Measurements from ENCODE around the gene ABHD5. TPM values are rescaled to one million over a fixed set of nuclear protein-coding genes. Genes with fewer than 3 reads are reported as not detected.

ABHD5 gene
- total and polyA plus RNA-seq, 12 donors, result 6.1 to 43.4 (median 21.9) TPM

DNA sequence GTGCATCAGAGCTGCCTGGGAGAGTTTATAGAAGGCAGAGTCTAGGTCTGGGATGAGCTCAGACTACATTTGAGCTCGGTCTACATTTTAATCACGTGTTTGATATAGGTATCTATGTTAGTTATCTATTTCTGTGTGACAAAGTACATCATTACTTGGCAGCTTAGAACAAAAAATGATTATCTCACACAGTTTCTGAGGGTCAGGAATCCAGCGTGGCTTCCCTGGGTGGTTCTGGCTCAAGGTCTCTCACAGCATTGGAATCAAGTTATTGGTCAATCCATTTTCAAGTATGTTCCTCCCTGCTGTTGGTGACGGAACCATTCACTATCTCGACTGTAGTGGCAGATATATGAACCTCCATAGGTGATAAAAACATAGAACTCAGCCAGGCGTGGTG, 71.7 kb downstream of the ABHD5 start:
- H3K27me3 ChIP-seq, result no peaks in the 10 kb centered on the region
- DNase-seq, result peak in 1 of 7 donors; percentile 8
- no peaks in the 10 kb centered on the region for H3K9me3 ChIP-seq (replicated peaks in 1 of 3)
- 65 to 74% (median 72%) methylated on average over 6 of the region's 6 CpGs for WGBS, 4 donors
- H3K27ac ChIP-seq, result no peak overlapping the region
- no peaks in the 10 kb centered on the region for H3K36me3 ChIP-seq (replicated peaks in 1 of 2)
- H3K4me1 ChIP-seq (replicated peaks in 1 of 2), result peaks cover 0 to 6% of the 10 kb centered on the region in 2 donors
- H3K4me3 ChIP-seq, result no peak overlapping the region
- TF ChIP-seq, protein P1, sequence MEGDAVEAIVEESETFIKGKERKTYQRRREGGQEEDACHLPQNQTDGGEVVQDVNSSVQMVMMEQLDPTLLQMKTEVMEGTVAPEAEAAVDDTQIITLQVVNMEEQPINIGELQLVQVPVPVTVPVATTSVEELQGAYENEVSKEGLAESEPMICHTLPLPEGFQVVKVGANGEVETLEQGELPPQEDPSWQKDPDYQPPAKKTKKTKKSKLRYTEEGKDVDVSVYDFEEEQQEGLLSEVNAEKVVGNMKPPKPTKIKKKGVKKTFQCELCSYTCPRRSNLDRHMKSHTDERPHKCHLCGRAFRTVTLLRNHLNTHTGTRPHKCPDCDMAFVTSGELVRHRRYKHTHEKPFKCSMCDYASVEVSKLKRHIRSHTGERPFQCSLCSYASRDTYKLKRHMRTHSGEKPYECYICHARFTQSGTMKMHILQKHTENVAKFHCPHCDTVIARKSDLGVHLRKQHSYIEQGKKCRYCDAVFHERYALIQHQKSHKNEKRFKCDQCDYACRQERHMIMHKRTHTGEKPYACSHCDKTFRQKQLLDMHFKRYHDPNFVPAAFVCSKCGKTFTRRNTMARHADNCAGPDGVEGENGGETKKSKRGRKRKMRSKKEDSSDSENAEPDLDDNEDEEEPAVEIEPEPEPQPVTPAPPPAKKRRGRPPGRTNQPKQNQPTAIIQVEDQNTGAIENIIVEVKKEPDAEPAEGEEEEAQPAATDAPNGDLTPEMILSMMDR (IDR thresholded peaks at IDR 0.05), result no peak
- TF ChIP-seq POLR2A (IDR thresholded peaks at IDR 0.05), result no peak
- intact Hi-C loops (cut with DNase I), result loop anchor here in 1 of 2 donors (10.0 kb wide), 1 partner anchor 432 kb away; no protein-coding TSS in a partner anchor

DNA sequence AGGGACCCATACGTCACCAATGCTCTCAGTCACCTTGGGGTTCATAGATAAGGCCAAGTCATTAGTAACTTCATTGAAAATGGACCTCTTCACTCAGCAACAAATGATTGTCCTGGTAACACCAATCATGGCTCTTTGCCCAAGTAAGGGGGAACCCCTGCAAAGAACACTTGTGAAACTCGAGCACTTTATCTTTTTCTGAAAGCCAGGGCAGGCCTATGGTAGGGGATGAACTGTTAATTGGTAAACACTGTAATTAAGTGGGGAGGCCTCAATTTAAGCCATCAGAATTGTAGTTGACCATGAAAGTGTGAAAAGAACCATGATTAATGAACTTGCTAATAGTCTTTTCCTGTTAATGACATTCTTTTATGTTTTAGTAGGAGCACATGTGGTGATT, 73.3 kb downstream of the ABHD5 start:
- TF ChIP-seq, protein P1 (IDR thresholded peaks at IDR 0.05), result no peak
- TF ChIP-seq POLR2A (IDR thresholded peaks at IDR 0.05), result no peak
- WGBS, 4 donors, result 79 to 97% (median 90%) methylated on average over 2 of the region's 2 CpGs
- H3K36me3 ChIP-seq (replicated peaks in 1 of 2), result no peaks in the 10 kb centered on the region
- H3K27ac ChIP-seq, result no peak overlapping the region
- peaks cover 3 to 12% of the 10 kb centered on the region in 2 donors for H3K4me1 ChIP-seq (replicated peaks in 1 of 2)
- H3K4me3 ChIP-seq, result no peak overlapping the region
- intact Hi-C loops (cut with DNase I), result loop anchor here in 1 of 2 donors (10.0 kb wide), 1 partner anchor 431 kb away; no protein-coding TSS in a partner anchor
- no peaks in the 10 kb centered on the region for H3K27me3 ChIP-seq
- DNase-seq, result no peak
- H3K9me3 ChIP-seq (replicated peaks in 1 of 3), result no peaks in the 10 kb centered on the region

DNA sequence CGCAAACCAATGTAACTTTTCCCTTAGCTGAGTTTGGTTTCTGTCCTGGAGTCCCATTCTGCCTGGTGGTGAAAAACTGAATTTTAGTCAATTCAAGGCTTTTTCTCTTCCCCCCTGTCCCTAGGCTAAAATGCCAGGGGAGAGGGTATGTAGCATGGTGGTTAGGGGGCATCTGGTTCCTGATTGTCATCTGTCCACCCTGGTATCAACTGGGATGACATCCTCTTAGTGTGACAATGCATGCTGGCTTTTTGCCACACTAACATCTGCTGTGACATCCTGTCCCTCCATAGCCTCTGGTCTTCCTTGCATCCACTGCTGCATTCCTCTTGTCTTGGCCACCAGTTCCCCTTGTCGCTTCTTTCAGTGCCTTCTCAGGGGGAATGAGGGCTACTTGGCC, 73.7 kb downstream of the ABHD5 start:
- 84 to 97% (median 87%) methylated on average over 2 of the region's 2 CpGs for WGBS, 4 donors
- H3K9me3 ChIP-seq (replicated peaks in 1 of 3), result no peaks in the 10 kb centered on the region
- H3K4me1 ChIP-seq (replicated peaks in 1 of 2), result peaks cover 6 to 16% of the 10 kb centered on the region in 2 donors
- H3K27ac ChIP-seq, result no peak overlapping the region
- intact Hi-C loops (cut with DNase I), result loop anchor here in 1 of 2 donors (10.0 kb wide), 1 partner anchor 430 kb away; no protein-coding TSS in a partner anchor
- no peak for TF ChIP-seq POLR2A (IDR thresholded peaks at IDR 0.05)
- TF ChIP-seq, protein P1 (IDR thresholded peaks at IDR 0.05), result no peak
- H3K4me3 ChIP-seq, result no peak overlapping the region
- no peaks in the 10 kb centered on the region for H3K27me3 ChIP-seq
- H3K36me3 ChIP-seq (replicated peaks in 1 of 2), result no peaks in the 10 kb centered on the region
- DNase-seq, result no peak

DNA sequence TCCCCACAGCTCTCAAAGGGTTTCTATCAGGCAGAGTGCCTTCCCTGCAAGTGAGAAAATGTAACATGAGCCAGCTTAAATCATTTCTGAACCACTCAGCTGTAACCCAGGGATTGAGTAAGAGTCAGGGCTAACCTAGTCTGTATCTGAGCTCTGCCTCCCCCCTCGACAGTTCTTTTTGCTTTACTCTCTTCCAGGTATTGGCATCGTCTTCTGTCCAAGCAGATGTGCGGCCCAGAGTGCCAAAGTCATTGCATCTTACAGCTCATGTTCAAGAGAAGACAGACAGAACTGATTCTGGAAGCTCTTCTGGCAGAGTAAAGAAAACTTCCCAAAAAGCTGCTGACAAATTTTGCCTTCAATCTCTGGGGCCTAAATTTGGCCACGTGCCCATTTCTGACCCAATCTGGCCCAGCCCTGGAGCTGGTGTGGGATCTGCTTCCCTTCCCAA, 74.8 kb downstream of the ABHD5 start:
- no peak overlapping the region for H3K4me3 ChIP-seq
- DNase-seq, result no peak
- intact Hi-C loops (cut with DNase I), result loop anchor here in 1 of 2 donors (10.0 kb wide), 1 partner anchor 429 kb away; no protein-coding TSS in a partner anchor

More for the DNA sequence above, 74.8 kb downstream of the ABHD5 start:
- no peaks in the 10 kb centered on the region for H3K27me3 ChIP-seq
- no peak overlapping the region for H3K27ac ChIP-seq
- no peaks in the 10 kb centered on the region for H3K9me3 ChIP-seq (replicated peaks in 1 of 3)
- WGBS, 4 donors, result 76 to 83% (median 80%) methylated on average over 4 of the region's 4 CpGs
- peaks cover 17 to 27% of the 10 kb centered on the region in 2 donors for H3K4me1 ChIP-seq (replicated peaks in 1 of 2)
- H3K36me3 ChIP-seq (replicated peaks in 1 of 2), result no peaks in the 10 kb centered on the region
- TF ChIP-seq POLR2A (IDR thresholded peaks at IDR 0.05), result no peak
- TF ChIP-seq, protein P1 (IDR thresholded peaks at IDR 0.05), result no peak
